A549 (cell line): ENCODE results near the gene ALDH1A1. TPM values are rescaled to one million over a fixed set of nuclear protein-coding genes. Genes with fewer than 3 reads are reported as not detected.

Source experiments
- ATAC-seq, 2 experiments: fragments of 200-7000 bp in 1 of 2; fragments of >200 bp in 1 of 2; cut with Nextera tagmentation in 1 of 2; cut with Tn5 transposase in 1 of 2; 3 replicates each; pipeline versions ENCODE4 v1.8.0 to v1.9.1; 2018 to 2020; ENCODE audit warnings: mild to moderate bottlenecking in 1 of 2, moderate library complexity in 1 of 2
- CTCF ChIA-PET: fragments of 300-600 bp; sonication (Branson Sonifier 250); formaldehyde crosslinking; extraction: SDS; loops from one replicate; lab custom pipeline; 2021; ENCODE audit warnings: antibody characterized with exemption, inconsistent platforms; lab: Yijun Ruan, JAX
- POLR2A ChIA-PET: fragments of 350-600 bp; formaldehyde crosslinking; extraction: SDS; loops from one replicate; lab custom pipeline; 2021; ENCODE audit warnings: antibody characterized with exemption, inconsistent platforms; lab: Yijun Ruan, JAX
- DNase-seq, 2 experiments: peaks; one replicate each; pipeline versions ENCODE4 v3.0.0 to v3.0.0-alpha.2; 2011 to 2016; ENCODE audit warnings: low read depth in 1 of 2, low spot score in 1 of 2
- FAIRE-seq: peaks from 2 replicates; lab custom pipeline; 2011; peaks lifted over from hg19 to GRCh38; lab: Jason Lieb, UNC
- H3K27ac ChIP-seq, 2 experiments: fragments of >200 bp; sonication (Bioruptor Twin); formaldehyde crosslinking; 3 replicates each; pipeline ENCODE4 v1.5.1; 2016 to 2017
- H3K4me1 ChIP-seq: fragments of >200 bp; sonication (Bioruptor Twin); formaldehyde crosslinking; 3 replicates; pipeline ENCODE4 v1.6.1; 2016
- H3K4me2 ChIP-seq: fragments of >200 bp; sonication (Bioruptor Twin); formaldehyde crosslinking; 3 replicates; pipeline ENCODE4 v1.6.1; 2016
- H3K4me3 ChIP-seq: fragments of >200 bp; sonication (Bioruptor Twin); formaldehyde crosslinking; 3 replicates; pipeline ENCODE4 v1.5.1; 2016
- H3K9me3 ChIP-seq: fragments of >200 bp; sonication (Bioruptor Twin); formaldehyde crosslinking; 3 replicates; pipeline ENCODE4 v1.6.1; 2016
- CBX2 ChIP-seq: fragments of 200-600 bp; sonication (generic); IDR thresholded peaks from 2 replicates; pipeline ENCODE4 v1.6.1; 2016; ENCODE audit warnings: low read depth, mild to moderate bottlenecking, borderline replicate concordance
- CBX8 ChIP-seq: fragments of 200-600 bp; sonication (generic); IDR thresholded peaks from 2 replicates; pipeline ENCODE4 v1.6.1; 2016
- CHD2 ChIP-seq: fragments of 150-350 bp; IDR thresholded peaks from 2 replicates; pipeline ENCODE4 v1.6.1; 2014; ENCODE audit warnings: low read length; ENCODE audit not compliant: partially characterized antibody
- EHMT2 ChIP-seq: fragments of 200-600 bp; sonication (generic); IDR thresholded peaks from 2 replicates; pipeline ENCODE4 v1.6.1; 2016; ENCODE audit warnings: antibody characterized with exemption, low read depth, mild to moderate bottlenecking, moderate library complexity
- ESRRA ChIP-seq: fragments of 150-350 bp; IDR thresholded peaks from 2 replicates; pipeline ENCODE4 v1.6.1; 2014; ENCODE audit warnings: mild to moderate bottlenecking, low read length, borderline replicate concordance
- FOSL2 ChIP-seq, 2 experiments: fragments of 450-650 bp in 1 of 2; fragments of >200 bp in 1 of 2; sonication (Bioruptor Twin) in 1 of 2; formaldehyde crosslinking; IDR thresholded peaks; 2 replicates each; pipeline versions ENCODE4 v1.5.0 to v1.6.1; 2016 to 2020; ENCODE audit warnings: mild to moderate bottlenecking in 1 of 2, moderate library complexity in 1 of 2
- FOXS1 ChIP-seq: fragments of 250-450 bp; sonication (Bioruptor Pico); IDR thresholded peaks from 2 replicates; pipeline ENCODE4 v1.5.0; 2020; ENCODE audit warnings: mild to moderate bottlenecking, moderate library complexity
- HEYL ChIP-seq: fragments of 250-450 bp; sonication (Bioruptor Pico); IDR thresholded peaks from 2 replicates; pipeline ENCODE4 v1.8.0; 2021; ENCODE audit warnings: mild to moderate bottlenecking, moderate library complexity
- HOXA7 ChIP-seq: fragments of 250-450 bp; sonication (Bioruptor Pico); IDR thresholded peaks from 2 replicates; pipeline ENCODE4 v1.5.0; 2020; ENCODE audit warnings: mild to moderate bottlenecking, moderate library complexity
- HOXB13 ChIP-seq: fragments of 250-450 bp; sonication (Bioruptor Pico); IDR thresholded peaks from 2 replicates; pipeline ENCODE4 v1.5.0; 2020; ENCODE audit warnings: low read depth, mild to moderate bottlenecking, moderate library complexity
- HOXB5 ChIP-seq: fragments of 250-450 bp; sonication (Bioruptor Pico); IDR thresholded peaks from 2 replicates; pipeline ENCODE4 v1.5.0; 2020; ENCODE audit warnings: mild to moderate bottlenecking, moderate library complexity
- JUN ChIP-seq, 2 experiments: fragments of >200 bp; sonication (Bioruptor Twin); formaldehyde crosslinking; IDR thresholded peaks; 2 replicates in 1 of 2; 3 replicates in 1 of 2; pipeline ENCODE4 v1.6.1; 2016 to 2017
- MYC ChIP-seq: IDR thresholded peaks from 2 replicates; pipeline ENCODE4 v1.6.1; 2012; ENCODE audit warnings: mild to moderate bottlenecking, inconsistent platforms, low read length, improper control_type of control experiment, borderline replicate concordance
- NFE2L2 ChIP-seq: fragments of 150-350 bp; conservative IDR thresholded peaks from 2 replicates; pipeline ENCODE4 v1.6.1; 2014; ENCODE audit warnings: low read length
- NPAS2 ChIP-seq: fragments of 250-450 bp; sonication (Bioruptor Pico); IDR thresholded peaks from 2 replicates; pipeline ENCODE4 v1.8.0; 2022; ENCODE audit warnings: mild to moderate bottlenecking, moderate library complexity, borderline replicate concordance
- POLR2A ChIP-seq: IDR thresholded peaks from 2 replicates; pipeline ENCODE4 v1.6.1; 2012; ENCODE audit warnings: mild to moderate bottlenecking, low read length
- POLR2AphosphoS2 ChIP-seq: conservative IDR thresholded peaks from 2 replicates; pipeline ENCODE4 v1.6.1; 2012; ENCODE audit warnings: low read length, improper control_type of control experiment, inconsistent platforms
- RARB ChIP-seq: fragments of 250-450 bp; sonication (Bioruptor Pico); IDR thresholded peaks from 2 replicates; pipeline ENCODE4 v1.8.0; 2021; ENCODE audit warnings: mild to moderate bottlenecking, moderate library complexity
- SREBF2 ChIP-seq: fragments of 450-650 bp; IDR thresholded peaks from 2 replicates; pipeline ENCODE4 v1.6.1; 2014; ENCODE audit warnings: mild to moderate bottlenecking, moderate library complexity
- ZFP36 ChIP-seq: fragments of 450-650 bp; IDR thresholded peaks from 2 replicates; pipeline ENCODE4 v1.6.1; 2014; ENCODE audit warnings: borderline replicate concordance; ENCODE audit not compliant: partially characterized antibody
- ZNF302 ChIP-seq: fragments of 250-450 bp; sonication (Bioruptor Pico); IDR thresholded peaks from 2 replicates; pipeline ENCODE4 v1.9.0; 2021; ENCODE audit warnings: inconsistent platforms, mild to moderate bottlenecking, moderate library complexity
- WGBS: methylation state at CpG from one replicate; pipeline ENCODE4 v1.1.6; 2017; ENCODE audit errors: missing lambda C conversion rate; 5-methylcytosine and 5-hydroxymethylcytosine counted together
- polyA plus RNA-seq, 4 experiments: library from polyadenylated mRNA; depleted of rRNA in 3 of 4; stranded (reverse); fragments of >200 nt; fragmentation: RNase III in 1 of 4; extraction: RNeasy Plus Mini Kit Qiagen cat#74134 plus additional on column Dnase treatment in 1 of 4; gene quantifications; 2 replicates in 3 of 4; 3 replicates in 1 of 4; pipeline ENCODE4 v1.2.3, GENCODE V29; 2011 to 2017
- TF ChIP-seq, protein P1 (sequence below): fragments of 250-450 bp; sonication (Bioruptor Pico); IDR thresholded peaks from 2 replicates; pipeline ENCODE4 v1.5.0; 2020; ENCODE audit warnings: low read depth, mild to moderate bottlenecking, moderate library complexity
- TF ChIP-seq, protein P2 (sequence below): fragments of 200-600 bp; sonication (generic); IDR thresholded peaks from 2 replicates; pipeline ENCODE4 v1.6.1; 2016; ENCODE audit warnings: antibody characterized with exemption, mild to moderate bottlenecking, moderate library complexity
- TF ChIP-seq, protein P3 (sequence below): fragments of 450-650 bp; IDR thresholded peaks from 2 replicates; pipeline ENCODE4 v1.6.1; 2014; ENCODE audit warnings: antibody characterized with exemption
- TF ChIP-seq, protein P4 (sequence below): fragments of 150-350 bp; IDR thresholded peaks from 2 replicates; pipeline ENCODE4 v1.6.1; 2014; ENCODE audit warnings: low read depth, mild to moderate bottlenecking, low read length
- TF ChIP-seq, protein P5 (sequence below): fragments of >200 bp; sonication (Bioruptor Twin); formaldehyde crosslinking; IDR thresholded peaks from 3 replicates; pipeline ENCODE4 v1.5.1; 2016
- TF ChIP-seq, protein P6 (sequence below): fragments of 250-450 bp; sonication (Bioruptor Pico); IDR thresholded peaks from 2 replicates; pipeline ENCODE4 v1.5.0; 2021; ENCODE audit warnings: mild to moderate bottlenecking, moderate library complexity, borderline replicate concordance

Gene ALDH1A1
- polyA plus RNA-seq, 2 of the 4 experiments (the other 2 are of a cell fraction), result 8,617 to 9,987 TPM

DNA sequence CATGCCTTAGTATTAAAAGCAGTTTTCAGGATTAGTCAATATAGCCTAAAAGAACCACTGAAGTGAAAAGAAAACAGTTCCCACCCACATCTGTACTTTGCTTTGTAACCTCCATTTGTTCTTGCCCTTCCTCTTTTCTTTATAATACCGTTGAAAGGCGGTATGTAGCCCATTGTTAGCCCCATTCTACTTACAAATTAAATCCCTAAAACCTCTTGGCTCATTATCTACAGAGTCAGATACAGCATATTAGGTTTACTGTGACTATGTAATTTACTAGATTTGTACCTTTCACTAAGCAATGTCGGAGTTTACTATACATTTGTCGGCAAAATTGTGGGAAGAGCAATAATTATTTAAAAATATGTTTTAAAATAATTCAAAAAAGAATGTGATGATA lies 17.3 kb downstream of the ALDH1A1 start:
- peak overlapping the region; percentile 67 for H3K4me3 ChIP-seq
- peaks cover 84% of the 10 kb centered on the region for H3K4me1 ChIP-seq
- DNase-seq (no peak), ATAC-seq (no peak), FAIRE-seq (peak; percentile 36)
- 6% methylated on average over 4 of the region's 4 CpGs for WGBS
- CTCF ChIA-PET, result interaction anchor here (0.6 to 2.0 kb wide), 4 partner anchors 15 to 87 kb away, joined by 3 to 6 read pairs (median 4); no protein-coding TSS in a partner anchor
- H3K27ac ChIP-seq, result peak overlapping the region; percentile 90 to 91
- peak overlapping the region; percentile 94 for H3K4me2 ChIP-seq
- POLR2A ChIA-PET, result interaction anchor here (2.4 kb wide), 1 partner anchor 13 kb away, joined by 13 read pairs; no protein-coding TSS in a partner anchor
- no peaks in the 10 kb centered on the region for H3K9me3 ChIP-seq
- TF ChIP-seq CBX8, result no peak
- TF ChIP-seq, protein P1, sequence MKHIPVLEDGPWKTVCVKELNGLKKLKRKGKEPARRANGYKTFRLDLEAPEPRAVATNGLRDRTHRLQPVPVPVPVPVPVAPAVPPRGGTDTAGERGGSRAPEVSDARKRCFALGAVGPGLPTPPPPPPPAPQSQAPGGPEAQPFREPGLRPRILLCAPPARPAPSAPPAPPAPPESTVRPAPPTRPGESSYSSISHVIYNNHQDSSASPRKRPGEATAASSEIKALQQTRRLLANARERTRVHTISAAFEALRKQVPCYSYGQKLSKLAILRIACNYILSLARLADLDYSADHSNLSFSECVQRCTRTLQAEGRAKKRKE, result no peak
- TF ChIP-seq HOXA7 (CRISPR knock-in tag), result 0 out of 2 replicates have a peak, but pooled peaks have one; percentile 42
- no peak for TF ChIP-seq FOXS1 (CRISPR knock-in tag)
- TF ChIP-seq NFE2L2, result no peak
- TF ChIP-seq POLR2AphosphoS2, result no peak
- TF ChIP-seq HOXB5, result no peak
- TF ChIP-seq HEYL (CRISPR knock-in tag), result no peak
- TF ChIP-seq, protein P2, sequence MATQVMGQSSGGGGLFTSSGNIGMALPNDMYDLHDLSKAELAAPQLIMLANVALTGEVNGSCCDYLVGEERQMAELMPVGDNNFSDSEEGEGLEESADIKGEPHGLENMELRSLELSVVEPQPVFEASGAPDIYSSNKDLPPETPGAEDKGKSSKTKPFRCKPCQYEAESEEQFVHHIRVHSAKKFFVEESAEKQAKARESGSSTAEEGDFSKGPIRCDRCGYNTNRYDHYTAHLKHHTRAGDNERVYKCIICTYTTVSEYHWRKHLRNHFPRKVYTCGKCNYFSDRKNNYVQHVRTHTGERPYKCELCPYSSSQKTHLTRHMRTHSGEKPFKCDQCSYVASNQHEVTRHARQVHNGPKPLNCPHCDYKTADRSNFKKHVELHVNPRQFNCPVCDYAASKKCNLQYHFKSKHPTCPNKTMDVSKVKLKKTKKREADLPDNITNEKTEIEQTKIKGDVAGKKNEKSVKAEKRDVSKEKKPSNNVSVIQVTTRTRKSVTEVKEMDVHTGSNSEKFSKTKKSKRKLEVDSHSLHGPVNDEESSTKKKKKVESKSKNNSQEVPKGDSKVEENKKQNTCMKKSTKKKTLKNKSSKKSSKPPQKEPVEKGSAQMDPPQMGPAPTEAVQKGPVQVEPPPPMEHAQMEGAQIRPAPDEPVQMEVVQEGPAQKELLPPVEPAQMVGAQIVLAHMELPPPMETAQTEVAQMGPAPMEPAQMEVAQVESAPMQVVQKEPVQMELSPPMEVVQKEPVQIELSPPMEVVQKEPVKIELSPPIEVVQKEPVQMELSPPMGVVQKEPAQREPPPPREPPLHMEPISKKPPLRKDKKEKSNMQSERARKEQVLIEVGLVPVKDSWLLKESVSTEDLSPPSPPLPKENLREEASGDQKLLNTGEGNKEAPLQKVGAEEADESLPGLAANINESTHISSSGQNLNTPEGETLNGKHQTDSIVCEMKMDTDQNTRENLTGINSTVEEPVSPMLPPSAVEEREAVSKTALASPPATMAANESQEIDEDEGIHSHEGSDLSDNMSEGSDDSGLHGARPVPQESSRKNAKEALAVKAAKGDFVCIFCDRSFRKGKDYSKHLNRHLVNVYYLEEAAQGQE, result no peak
- TF ChIP-seq FOSL2 (IDR thresholded peaks at IDR 0.05), result no peak
- TF ChIP-seq FOSL2 (CRISPR knock-in tag; IDR thresholded peaks at IDR 0.05), result no peak
- TF ChIP-seq RARB (CRISPR knock-in tag), result peak; percentile 52; the same call in 1 of the 2 replicates
- no peak for TF ChIP-seq HOXB13 (CRISPR knock-in tag)
- TF ChIP-seq, protein P3, sequence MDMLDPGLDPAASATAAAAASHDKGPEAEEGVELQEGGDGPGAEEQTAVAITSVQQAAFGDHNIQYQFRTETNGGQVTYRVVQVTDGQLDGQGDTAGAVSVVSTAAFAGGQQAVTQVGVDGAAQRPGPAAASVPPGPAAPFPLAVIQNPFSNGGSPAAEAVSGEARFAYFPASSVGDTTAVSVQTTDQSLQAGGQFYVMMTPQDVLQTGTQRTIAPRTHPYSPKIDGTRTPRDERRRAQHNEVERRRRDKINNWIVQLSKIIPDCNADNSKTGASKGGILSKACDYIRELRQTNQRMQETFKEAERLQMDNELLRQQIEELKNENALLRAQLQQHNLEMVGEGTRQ, result no peak
- no peak for TF ChIP-seq EHMT2
- TF ChIP-seq, protein P4, sequence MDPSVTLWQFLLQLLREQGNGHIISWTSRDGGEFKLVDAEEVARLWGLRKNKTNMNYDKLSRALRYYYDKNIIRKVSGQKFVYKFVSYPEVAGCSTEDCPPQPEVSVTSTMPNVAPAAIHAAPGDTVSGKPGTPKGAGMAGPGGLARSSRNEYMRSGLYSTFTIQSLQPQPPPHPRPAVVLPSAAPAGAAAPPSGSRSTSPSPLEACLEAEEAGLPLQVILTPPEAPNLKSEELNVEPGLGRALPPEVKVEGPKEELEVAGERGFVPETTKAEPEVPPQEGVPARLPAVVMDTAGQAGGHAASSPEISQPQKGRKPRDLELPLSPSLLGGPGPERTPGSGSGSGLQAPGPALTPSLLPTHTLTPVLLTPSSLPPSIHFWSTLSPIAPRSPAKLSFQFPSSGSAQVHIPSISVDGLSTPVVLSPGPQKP, result no peak
- TF ChIP-seq CBX2, result no peak
- TF ChIP-seq, protein P5, sequence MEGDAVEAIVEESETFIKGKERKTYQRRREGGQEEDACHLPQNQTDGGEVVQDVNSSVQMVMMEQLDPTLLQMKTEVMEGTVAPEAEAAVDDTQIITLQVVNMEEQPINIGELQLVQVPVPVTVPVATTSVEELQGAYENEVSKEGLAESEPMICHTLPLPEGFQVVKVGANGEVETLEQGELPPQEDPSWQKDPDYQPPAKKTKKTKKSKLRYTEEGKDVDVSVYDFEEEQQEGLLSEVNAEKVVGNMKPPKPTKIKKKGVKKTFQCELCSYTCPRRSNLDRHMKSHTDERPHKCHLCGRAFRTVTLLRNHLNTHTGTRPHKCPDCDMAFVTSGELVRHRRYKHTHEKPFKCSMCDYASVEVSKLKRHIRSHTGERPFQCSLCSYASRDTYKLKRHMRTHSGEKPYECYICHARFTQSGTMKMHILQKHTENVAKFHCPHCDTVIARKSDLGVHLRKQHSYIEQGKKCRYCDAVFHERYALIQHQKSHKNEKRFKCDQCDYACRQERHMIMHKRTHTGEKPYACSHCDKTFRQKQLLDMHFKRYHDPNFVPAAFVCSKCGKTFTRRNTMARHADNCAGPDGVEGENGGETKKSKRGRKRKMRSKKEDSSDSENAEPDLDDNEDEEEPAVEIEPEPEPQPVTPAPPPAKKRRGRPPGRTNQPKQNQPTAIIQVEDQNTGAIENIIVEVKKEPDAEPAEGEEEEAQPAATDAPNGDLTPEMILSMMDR, result no peak
- TF ChIP-seq ESRRA, result no peak
- TF ChIP-seq POLR2A, result no peak
- no peak for TF ChIP-seq CHD2
- TF ChIP-seq, protein P6, sequence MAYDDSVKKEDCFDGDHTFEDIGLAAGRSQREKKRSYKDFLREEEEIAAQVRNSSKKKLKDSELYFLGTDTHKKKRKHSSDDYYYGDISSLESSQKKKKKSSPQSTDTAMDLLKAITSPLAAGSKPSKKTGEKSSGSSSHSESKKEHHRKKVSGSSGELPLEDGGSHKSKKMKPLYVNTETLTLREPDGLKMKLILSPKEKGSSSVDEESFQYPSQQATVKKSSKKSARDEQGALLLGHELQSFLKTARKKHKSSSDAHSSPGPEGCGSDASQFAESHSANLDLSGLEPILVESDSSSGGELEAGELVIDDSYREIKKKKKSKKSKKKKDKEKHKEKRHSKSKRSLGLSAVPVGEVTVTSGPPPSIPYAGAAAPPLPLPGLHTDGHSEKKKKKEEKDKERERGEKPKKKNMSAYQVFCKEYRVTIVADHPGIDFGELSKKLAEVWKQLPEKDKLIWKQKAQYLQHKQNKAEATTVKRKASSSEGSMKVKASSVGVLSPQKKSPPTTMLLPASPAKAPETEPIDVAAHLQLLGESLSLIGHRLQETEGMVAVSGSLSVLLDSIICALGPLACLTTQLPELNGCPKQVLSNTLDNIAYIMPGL, result 0 out of 2 replicates have a peak, but pooled peaks have one; percentile 58
- no peak for TF ChIP-seq NPAS2 (CRISPR knock-in tag)
- no peak for TF ChIP-seq ZFP36
- peak in 1 of 2 experiments; percentile 41; a peak in 1 of 5 replicates for TF ChIP-seq JUN (IDR thresholded peaks at IDR 0.05)
- TF ChIP-seq MYC, result no peak
- TF ChIP-seq ZNF302 (CRISPR knock-in tag), result no peak
- TF ChIP-seq SREBF2, result no peak
